Mesothelial cell of epicardium (in vitro differentiated cells): ENCODE measurements around the gene EOLA1. TPM values are rescaled to one million over a fixed set of nuclear protein-coding genes. Genes with fewer than 3 reads are reported as not detected.
A peak's percentile ranks its signal among the peaks of the same experiment; 100 is the strongest.

Source experiments
- DNase-seq, 2 experiments: peaks; one replicate each; pipeline ENCODE4 v3.0.0; 2021; ENCODE audit warnings: low spot score in 2 of 2; ENCODE audit not compliant: unreplicated experiment in 2 of 2
- H3K27ac Mint-ChIP-seq: 2 replicates; pipeline ENCODE4 v1.8.0; 2021; ENCODE audit warnings: mixed read lengths
- H3K27me3 Mint-ChIP-seq: 2 replicates; pipeline ENCODE4 v1.8.0; 2021; ENCODE audit warnings: low read depth, mixed read lengths
- H3K36me3 Mint-ChIP-seq: 2 replicates; pipeline ENCODE4 v1.8.0; 2021; ENCODE audit warnings: mixed read lengths
- H3K4me1 Mint-ChIP-seq: 2 replicates; pipeline ENCODE4 v1.8.0; 2021; ENCODE audit warnings: mixed read lengths
- H3K4me3 Mint-ChIP-seq: 2 replicates; pipeline ENCODE4 v1.8.0; 2021; ENCODE audit warnings: mild to moderate bottlenecking, moderate library complexity, mixed read lengths
- H3K9me3 Mint-ChIP-seq: 2 replicates; pipeline ENCODE4 v1.8.0; 2021; ENCODE audit warnings: mixed read lengths
- CTCF ChIP-seq: fragments of 200-600 bp; sonication (generic); IDR thresholded peaks from one replicate; pipeline ENCODE4 v1.5.0; 2021; ENCODE audit warnings: antibody characterized with exemption; ENCODE audit not compliant: unreplicated experiment
- total RNA-seq: library from RNA; stranded (reverse); gene quantifications from 3 replicates; pipeline ENCODE4 v1.2.1, GENCODE V29; 2021

The EOLA1 gene
- total RNA-seq: 13.8 to 15.9 TPM (median 13.9 TPM) in 3 replicates

GRCh38 chrX:149540621-149541520, at the start of gene EOLA1:
TSS of gene EOLA1 (plus strand) at chrX:149541012. CDS start at chrX:149545631, 4,619 bp downstream.
- H3K27ac Mint-ChIP-seq: peak within 1 kb of the TSS; percentile 99
- TF ChIP-seq CTCF: no peak
- no peaks in the 10 kb centered on the region for H3K27me3 Mint-ChIP-seq
- H3K36me3 Mint-ChIP-seq: no peaks in the 10 kb centered on the region
- H3K4me3 Mint-ChIP-seq: peak within 1 kb of the TSS; percentile 80
- peak in 1 of 2 experiments; percentile 41 for DNase-seq
- peaks cover 8% of the 10 kb centered on the region for H3K4me1 Mint-ChIP-seq
- H3K9me3 Mint-ChIP-seq: peaks cover 3% of the 10 kb centered on the region

DNA sequence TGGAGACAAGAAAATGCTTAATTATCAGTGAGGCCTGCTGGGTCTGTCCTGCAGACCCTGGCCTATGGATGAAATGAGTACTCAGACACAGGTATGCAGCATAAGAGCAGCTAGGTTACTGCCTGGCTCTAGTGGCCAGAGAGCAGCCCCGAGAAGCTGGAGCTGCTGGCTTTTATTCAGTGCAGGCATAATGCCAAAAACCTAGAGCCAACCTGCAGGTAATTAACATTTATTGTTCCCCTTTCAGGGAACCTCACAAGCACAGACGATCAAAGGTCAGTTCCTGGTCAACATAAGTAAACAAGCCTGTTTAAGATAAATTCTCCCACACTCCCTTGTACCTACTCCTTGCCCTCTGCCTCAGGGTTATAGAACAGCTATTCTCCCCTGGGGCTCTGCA, 49.0 kb upstream of the EOLA1 start:
- Mint-ChIP-seq H3K4me1 (no peaks in the 10 kb centered on the region), H3K9me3 (peaks cover 3% of the 10 kb centered on the region), H3K27me3 (no peaks in the 10 kb centered on the region), H3K27ac (no peak overlapping the region), H3K36me3 (peaks cover 27% of the 10 kb centered on the region), H3K4me3 (no peak overlapping the region)
- TF ChIP-seq CTCF: no peak
- DNase-seq: no peak

DNA sequence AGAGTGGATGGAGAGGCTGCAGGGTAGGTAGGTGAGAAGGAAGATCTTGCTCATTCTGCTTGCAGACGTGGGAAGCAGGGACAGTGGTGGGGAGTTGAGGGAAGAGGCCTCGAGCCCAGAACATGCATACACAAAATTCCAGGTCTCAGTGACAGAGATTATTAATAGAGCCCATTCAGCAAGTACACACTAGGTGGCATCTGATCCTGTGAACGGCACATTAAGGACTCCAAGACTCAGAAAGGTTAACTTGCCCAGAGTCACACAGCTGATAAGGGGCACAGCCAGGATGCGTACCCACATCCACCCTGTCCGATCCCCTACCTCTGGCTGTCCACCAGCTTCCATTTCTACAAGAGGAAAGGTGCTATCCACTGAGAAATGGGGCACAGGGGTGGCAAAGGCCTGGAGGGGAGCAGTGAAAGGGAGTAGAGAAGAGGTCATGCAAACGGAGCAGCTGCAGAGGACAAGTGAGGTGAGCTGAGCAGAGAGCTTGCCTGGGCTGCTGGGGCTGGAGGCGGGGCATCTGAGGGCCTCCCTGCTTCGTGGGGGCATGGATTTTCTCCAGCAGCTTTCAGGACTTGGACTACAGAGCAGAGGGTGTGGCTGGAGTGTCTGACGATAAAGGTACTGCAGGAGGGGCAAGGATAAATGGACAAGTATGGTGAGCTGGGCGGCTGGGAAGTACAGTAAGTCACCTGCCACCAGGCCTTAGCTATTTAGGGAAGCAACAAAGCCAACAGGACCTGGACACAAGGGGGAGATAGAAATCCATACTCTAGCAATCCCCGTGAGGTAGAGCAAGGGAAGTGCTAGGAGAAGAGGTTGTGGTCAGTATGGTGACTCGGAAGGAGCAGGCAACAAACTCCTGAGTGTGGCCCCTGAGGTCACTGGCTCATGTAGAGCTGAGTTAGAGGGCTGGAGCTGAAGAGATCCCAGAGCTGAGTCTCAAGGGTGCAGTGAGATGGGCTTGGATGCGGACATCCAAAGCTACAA, 46.9 kb upstream of the EOLA1 start:
- Mint-ChIP-seq H3K27ac (no peak overlapping the region), H3K36me3 (peaks cover 32% of the 10 kb centered on the region)

DNA sequence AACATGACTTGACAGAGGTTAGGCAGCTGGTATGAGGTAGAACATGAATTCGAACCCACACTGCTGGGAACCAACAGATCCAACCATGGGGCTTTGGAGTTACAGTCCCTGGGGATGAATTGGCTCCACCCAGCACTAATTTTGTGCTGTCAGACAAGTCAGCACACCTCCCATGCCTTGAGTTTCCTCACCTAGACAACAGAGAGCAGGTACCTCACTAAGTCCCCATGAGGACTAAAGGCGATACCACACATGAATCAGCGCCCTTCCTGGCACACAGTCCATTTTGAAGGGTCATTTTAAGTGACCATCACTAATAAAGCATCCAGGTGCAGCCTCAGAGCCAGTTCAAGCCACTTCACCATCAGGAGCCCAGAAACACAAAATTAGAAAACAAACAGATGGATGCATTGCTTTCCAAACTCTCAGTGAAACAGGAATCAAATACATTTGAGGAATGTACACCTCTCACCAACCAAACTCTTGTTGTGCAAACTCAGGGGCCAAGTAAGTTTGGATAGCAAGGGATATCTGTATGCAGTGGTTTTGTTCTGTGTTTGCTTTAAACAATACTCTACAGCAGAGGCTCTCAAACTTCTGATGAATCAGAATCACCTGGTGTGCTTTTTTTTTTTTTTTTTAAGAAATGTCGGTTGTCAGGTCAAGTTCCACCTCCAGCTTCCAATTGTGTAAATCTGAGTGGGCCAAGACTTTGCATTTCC, 45.8 kb upstream of the EOLA1 start:
- no peaks in the 10 kb centered on the region for H3K4me1 Mint-ChIP-seq
- peaks cover 31% of the 10 kb centered on the region for H3K36me3 Mint-ChIP-seq
- H3K4me3 Mint-ChIP-seq: no peak overlapping the region
- no peaks in the 10 kb centered on the region for H3K27me3 Mint-ChIP-seq
- H3K9me3 Mint-ChIP-seq: no peaks in the 10 kb centered on the region
- no peak for DNase-seq
- H3K27ac Mint-ChIP-seq: no peak overlapping the region
- TF ChIP-seq CTCF: no peak

More for the DNA sequence above, 46.9 kb upstream of the EOLA1 start:
- no peaks in the 10 kb centered on the region for H3K27me3 Mint-ChIP-seq
- H3K4me3 Mint-ChIP-seq: no peak overlapping the region
- H3K9me3 Mint-ChIP-seq: peaks cover 3% of the 10 kb centered on the region
- TF ChIP-seq CTCF: no peak
- H3K4me1 Mint-ChIP-seq: no peaks in the 10 kb centered on the region
- no peak for DNase-seq

- Mint-ChIP-seq H3K4me1 (no peaks in the 10 kb centered on the region), H3K27ac (no peak overlapping the region), H3K27me3 (no peaks in the 10 kb centered on the region), H3K36me3 (peaks cover 26% of the 10 kb centered on the region), H3K4me3 (no peak overlapping the region), H3K9me3 (no peaks in the 10 kb centered on the region)
- TF ChIP-seq CTCF: no peak
- no peak for DNase-seq
These were observed 45.2 kb upstream of the EOLA1 start for GRCh38 chrX:149495573-149496071.
